CD4-positive, alpha-beta memory T cell (primary cell): ENCODE measurements around the gene POU3F2. TPM values are rescaled to one million over a fixed set of nuclear protein-coding genes. Genes with fewer than 3 reads are reported as not detected.
A peak's percentile ranks its signal among the peaks of the same experiment; 100 is the strongest.

Experiments
- CTCF ChIA-PET: fragments of 350-600 bp; sonication (Branson Sonifier 250); formaldehyde crosslinking; loops from one replicate; lab custom pipeline; 2021; ENCODE audit warnings: inconsistent platforms; ENCODE audit not compliant: partially characterized antibody; lab: Charles Lee
- POLR2A ChIA-PET: fragments of 350-600 bp; sonication (Branson Sonifier 250); formaldehyde crosslinking; loops from one replicate; lab custom pipeline; 2021; ENCODE audit not compliant: partially characterized antibody; lab: Charles Lee
- DNase-seq, 5 donors: peaks; one replicate each; pipeline versions ENCODE4 v3.0.0 to v3.0.0-alpha.2; 2020 to 2022; ENCODE audit warnings: mixed read lengths in 1 of 5
- H3K27ac ChIP-seq: one replicate; pipeline ENCODE4 v1.7.0; 2013; ENCODE audit warnings: low read depth, low read length
- H3K27me3 ChIP-seq: 2 replicates; pipeline ENCODE4 v1.7.0; 2013; ENCODE audit warnings: mild to moderate bottlenecking, low read length, moderate library complexity; ENCODE audit not compliant: insufficient read depth
- H3K36me3 ChIP-seq: 2 replicates; pipeline ENCODE4 v1.7.0; 2013; ENCODE audit warnings: mild to moderate bottlenecking, low read length, moderate library complexity; ENCODE audit not compliant: insufficient read depth
- H3K4me1 ChIP-seq: 2 replicates; pipeline ENCODE4 v1.7.0; 2013; ENCODE audit warnings: mild to moderate bottlenecking, low read length, moderate library complexity; ENCODE audit not compliant: insufficient read depth
- H3K4me3 ChIP-seq, 2 donors: one replicate each; pipeline ENCODE4 v1.7.0; 2013; ENCODE audit warnings: low read length in 2 of 2, mild to moderate bottlenecking in 1 of 2
- H3K9me3 ChIP-seq, 2 donors: one replicate each; pipeline ENCODE4 v1.7.0; 2013; ENCODE audit warnings: low read length in 2 of 2, control low read depth in 1 of 2; ENCODE audit not compliant: control insufficient read depth in 1 of 2
- H3K27ac Mint-ChIP-seq, 7 donors: one replicate each; pipeline ENCODE4 v1.8.0; 2020 to 2021; ENCODE audit warnings: mixed read lengths in 7 of 7, mild to moderate bottlenecking in 6 of 7, inconsistent platforms in 3 of 7, moderate library complexity in 3 of 7
- H3K27me3 Mint-ChIP-seq, 2 donors: one replicate each; pipeline ENCODE4 v1.8.0; 2020 to 2021; ENCODE audit warnings: mixed read lengths in 2 of 2
- H3K36me3 Mint-ChIP-seq, 2 donors: one replicate each; pipeline ENCODE4 v1.8.0; 2020 to 2021; ENCODE audit warnings: mixed read lengths in 2 of 2, inconsistent platforms in 1 of 2, mild to moderate bottlenecking in 1 of 2
- H3K4me1 Mint-ChIP-seq, 4 donors: one replicate each; pipeline ENCODE4 v1.8.0; 2020 to 2021; ENCODE audit warnings: mixed read lengths in 4 of 4, mild to moderate bottlenecking in 1 of 4
- H3K4me3 Mint-ChIP-seq, 8 donors: one replicate each; pipeline ENCODE4 v1.8.0; 2020 to 2021; ENCODE audit warnings: mixed read lengths in 8 of 8, mild to moderate bottlenecking in 7 of 8, moderate library complexity in 6 of 8, inconsistent platforms in 3 of 8
- H3K9me3 Mint-ChIP-seq, 8 donors: one replicate each; pipeline ENCODE4 v1.8.0; 2020 to 2021; ENCODE audit warnings: mixed read lengths in 8 of 8, mild to moderate bottlenecking in 5 of 8, inconsistent platforms in 3 of 8, moderate library complexity in 1 of 8
- intact Hi-C: fragments of 100-400 bp; cut with micrococcal nuclease; formaldehyde crosslinking; loops from one replicate; pipeline ENCODE4 v1.15.1; 2023
- polyA plus RNA-seq, 2 donors: library from polyadenylated mRNA; unstranded; fragments of 300-500 nt; fragmentation: Illumina TruSeq; gene quantifications; one replicate each; pipeline ENCODE4 v1.2.3, GENCODE V29; 2021
- total RNA-seq, 2 experiments: library from RNA; stranded (reverse); gene quantifications; one replicate each; pipeline ENCODE4 v1.2.3, GENCODE V29; 2021

The POU3F2 gene
- total and polyA plus RNA-seq, 4 experiments from 2014 or later: not detected

GRCh38 chr6:98848539-98849242 is 14.3 kb downstream of the POU3F2 start:
- Histone ChIP-seq H3K9me3 (no peaks in the 10 kb centered on the region), H3K36me3 (no peaks in the 10 kb centered on the region), H3K4me1 (peaks cover 21% of the 10 kb centered on the region), H3K4me3 (no peak overlapping the region), H3K27me3 (peaks cover 50% of the 10 kb centered on the region), H3K27ac (no peak overlapping the region)
- Mint-ChIP-seq H3K9me3 (no peaks in the 10 kb centered on the region), H3K27me3 (peaks cover 52 to 56% of the 10 kb centered on the region in 2 donors), H3K36me3 (peaks cover 2 to 6% of the 10 kb centered on the region in 2 donors), H3K4me1 (peaks cover 12 to 22% (median 17%) of the 10 kb centered on the region in 4 donors), H3K4me3 (peak overlapping the region in 1 of 8 donors; percentile 15), H3K27ac (peak overlapping the region in 1 of 7 donors; percentile 75)
- intact Hi-C loops: loop anchor here (5.0 kb wide), 3 partner anchors 99 to 1661 kb away; partner anchors contain the start of gene FBXL4
- ChIA-PET CTCF (no interaction called here), POLR2A (no interaction called here)
- no peak for DNase-seq

- H3K9me3 ChIP-seq: no peaks in the 10 kb centered on the region
- no peaks in the 10 kb centered on the region for H3K36me3 ChIP-seq
- peaks cover 0 to 4% (median 0%) of the 10 kb centered on the region in 8 donors for H3K9me3 Mint-ChIP-seq
- no peak overlapping the region for H3K4me3 ChIP-seq
- POLR2A ChIA-PET: no interaction called here
- H3K27ac ChIP-seq: no peak overlapping the region
- intact Hi-C loops: no loop called here
- H3K27me3 ChIP-seq: no peaks in the 10 kb centered on the region
- H3K27me3 Mint-ChIP-seq: no peaks in the 10 kb centered on the region
- H3K4me3 Mint-ChIP-seq: no peak overlapping the region
- CTCF ChIA-PET: no interaction called here
- no peaks in the 10 kb centered on the region for H3K4me1 ChIP-seq
- DNase-seq: no peak
- H3K36me3 Mint-ChIP-seq: peaks cover 8 to 18% of the 10 kb centered on the region in 2 donors
- no peak overlapping the region for H3K27ac Mint-ChIP-seq
- no peaks in the 10 kb centered on the region for H3K4me1 Mint-ChIP-seq
Observed at GRCh38 chr6:98864497-98864896, 30.1 kb downstream of the POU3F2 start.

DNA sequence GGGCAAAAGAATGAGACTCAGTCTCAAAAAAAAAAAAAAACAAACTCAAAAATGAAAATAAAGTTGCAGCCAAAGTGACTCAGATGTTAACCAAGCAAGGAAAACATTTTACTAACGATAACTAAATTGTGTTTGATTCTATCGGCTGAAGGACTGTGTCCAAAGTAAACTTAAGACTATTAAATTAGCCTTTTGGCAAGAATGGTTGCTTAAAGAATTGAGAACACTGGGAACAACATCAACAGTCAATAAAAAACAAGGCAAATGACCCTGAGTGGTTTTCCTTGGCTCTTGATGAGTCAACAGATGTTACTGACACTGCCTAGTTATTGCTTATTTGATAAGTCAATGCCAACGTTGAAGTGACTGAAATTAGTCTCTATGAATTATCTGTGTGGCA is 36.7 kb downstream of the POU3F2 start:
- Mint-ChIP-seq H3K4me3 (no peak overlapping the region), H3K36me3 (peaks cover 37 to 40% of the 10 kb centered on the region in 2 donors), H3K27ac (no peak overlapping the region), H3K9me3 (peaks cover 0 to 4% (median 0%) of the 10 kb centered on the region in 8 donors), H3K27me3 (no peaks in the 10 kb centered on the region), H3K4me1 (no peaks in the 10 kb centered on the region)
- Histone ChIP-seq H3K9me3 (no peaks in the 10 kb centered on the region), H3K27me3 (no peaks in the 10 kb centered on the region), H3K36me3 (no peaks in the 10 kb centered on the region), H3K4me1 (no peaks in the 10 kb centered on the region), H3K27ac (no peak overlapping the region), H3K4me3 (no peak overlapping the region)
- POLR2A ChIA-PET: no interaction called here
- CTCF ChIA-PET: no interaction called here
- intact Hi-C loops: no loop called here
- no peak for DNase-seq

- Histone ChIP-seq H3K27me3 (no peaks in the 10 kb centered on the region), H3K27ac (no peak overlapping the region), H3K4me1 (no peaks in the 10 kb centered on the region), H3K4me3 (no peak overlapping the region), H3K9me3 (no peaks in the 10 kb centered on the region), H3K36me3 (peaks cover 5% of the 10 kb centered on the region)
- DNase-seq: no peak
- Mint-ChIP-seq H3K9me3 (no peaks in the 10 kb centered on the region), H3K4me1 (no peaks in the 10 kb centered on the region), H3K27me3 (no peaks in the 10 kb centered on the region), H3K27ac (no peak overlapping the region), H3K36me3 (peaks cover 40 to 42% of the 10 kb centered on the region in 2 donors), H3K4me3 (no peak overlapping the region)
- ChIA-PET POLR2A (no interaction called here), CTCF (no interaction called here)
- intact Hi-C loops: no loop called here
Observed at GRCh38 chr6:98871821-98872220, 37.4 kb downstream of the POU3F2 start.

DNA sequence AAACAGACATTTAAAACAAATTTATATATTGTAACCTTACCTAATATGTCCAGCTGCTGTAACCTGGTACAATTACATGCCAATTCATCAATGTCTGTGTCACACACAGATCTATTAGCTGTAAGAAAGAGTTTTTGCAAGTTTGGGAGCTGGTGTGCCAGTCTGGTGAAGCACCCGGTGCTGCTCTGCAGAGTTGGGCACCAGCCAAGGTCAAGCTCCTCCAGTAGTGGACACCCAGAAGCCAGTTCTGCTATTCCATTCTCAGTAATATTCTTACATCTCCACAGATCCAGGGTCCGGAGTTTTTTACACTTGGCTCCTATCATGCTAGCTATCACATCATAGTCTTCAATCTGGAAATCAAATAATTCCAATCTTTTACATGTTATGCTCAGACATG is 41.0 kb downstream of the POU3F2 start:
- no peak for DNase-seq
- intact Hi-C loops: no loop called here
- peaks cover 7% of the 10 kb centered on the region for H3K36me3 ChIP-seq
- no peak overlapping the region for H3K27ac ChIP-seq
- no peak overlapping the region for H3K4me3 ChIP-seq
- H3K9me3 ChIP-seq: no peaks in the 10 kb centered on the region
- ChIA-PET POLR2A (no interaction called here), CTCF (no interaction called here)
- no peaks in the 10 kb centered on the region for H3K27me3 ChIP-seq
- Mint-ChIP-seq H3K4me1 (no peaks in the 10 kb centered on the region), H3K4me3 (no peak overlapping the region), H3K9me3 (no peaks in the 10 kb centered on the region), H3K36me3 (peaks cover 46% of the 10 kb centered on the region in 2 donors), H3K27me3 (no peaks in the 10 kb centered on the region), H3K27ac (no peak overlapping the region)
- H3K4me1 ChIP-seq: no peaks in the 10 kb centered on the region

- peaks cover 7% of the 10 kb centered on the region for H3K36me3 ChIP-seq
- H3K4me3 ChIP-seq: no peak overlapping the region
- H3K4me3 Mint-ChIP-seq: no peak overlapping the region
- H3K36me3 Mint-ChIP-seq: peaks cover 43 to 45% of the 10 kb centered on the region in 2 donors
- no peaks in the 10 kb centered on the region for H3K9me3 ChIP-seq
- H3K9me3 Mint-ChIP-seq: no peaks in the 10 kb centered on the region
- H3K27ac Mint-ChIP-seq: no peak overlapping the region
- CTCF ChIA-PET: no interaction called here
- no peak for DNase-seq
- H3K4me1 Mint-ChIP-seq: peaks cover 0 to 1% (median 0%) of the 10 kb centered on the region in 4 donors
- no peaks in the 10 kb centered on the region for H3K27me3 ChIP-seq
- H3K27me3 Mint-ChIP-seq: no peaks in the 10 kb centered on the region
- H3K4me1 ChIP-seq: no peaks in the 10 kb centered on the region
- intact Hi-C loops: no loop called here
- POLR2A ChIA-PET: no interaction called here
- no peak overlapping the region for H3K27ac ChIP-seq
Observed at GRCh38 chr6:98877250-98877649, 42.9 kb downstream of the POU3F2 start.

GRCh38 chr6:98880486-98880885 is 46.1 kb downstream of the POU3F2 start:
- Mint-ChIP-seq H3K4me3 (no peak overlapping the region), H3K36me3 (peaks cover 34 to 42% of the 10 kb centered on the region in 2 donors), H3K27me3 (no peaks in the 10 kb centered on the region), H3K27ac (no peak overlapping the region), H3K4me1 (peaks cover 0 to 1% (median 0%) of the 10 kb centered on the region in 4 donors), H3K9me3 (no peaks in the 10 kb centered on the region)
- CTCF ChIA-PET: no interaction called here
- Histone ChIP-seq H3K4me1 (no peaks in the 10 kb centered on the region), H3K9me3 (no peaks in the 10 kb centered on the region), H3K4me3 (no peak overlapping the region), H3K27me3 (no peaks in the 10 kb centered on the region), H3K36me3 (peaks cover 7% of the 10 kb centered on the region), H3K27ac (no peak overlapping the region)
- intact Hi-C loops: no loop called here
- no peak for DNase-seq
- POLR2A ChIA-PET: no interaction called here
